ENCODE measurements around the gene TMEM244.

DNA sequence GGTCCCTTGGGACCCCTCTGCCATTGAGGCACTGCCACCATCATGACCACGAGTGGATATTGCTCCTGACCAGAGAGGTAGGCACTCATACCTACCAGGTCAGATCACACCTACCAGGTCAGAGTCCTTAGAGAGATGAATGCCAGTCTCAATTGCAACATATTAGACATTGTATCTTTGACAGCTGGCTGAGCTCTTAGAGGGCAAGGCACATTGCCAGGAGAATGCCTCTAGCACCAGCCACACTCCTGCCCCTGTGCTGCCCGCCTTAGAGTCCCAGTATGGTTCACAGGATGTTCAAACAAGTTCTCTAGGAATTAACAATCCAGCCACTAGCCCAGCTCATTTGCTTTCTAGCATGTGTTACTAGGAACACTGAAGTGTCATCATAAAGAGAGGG lies 65.9 kb downstream of the TMEM244 start:
- TF ChIP-seq, protein P1, sequence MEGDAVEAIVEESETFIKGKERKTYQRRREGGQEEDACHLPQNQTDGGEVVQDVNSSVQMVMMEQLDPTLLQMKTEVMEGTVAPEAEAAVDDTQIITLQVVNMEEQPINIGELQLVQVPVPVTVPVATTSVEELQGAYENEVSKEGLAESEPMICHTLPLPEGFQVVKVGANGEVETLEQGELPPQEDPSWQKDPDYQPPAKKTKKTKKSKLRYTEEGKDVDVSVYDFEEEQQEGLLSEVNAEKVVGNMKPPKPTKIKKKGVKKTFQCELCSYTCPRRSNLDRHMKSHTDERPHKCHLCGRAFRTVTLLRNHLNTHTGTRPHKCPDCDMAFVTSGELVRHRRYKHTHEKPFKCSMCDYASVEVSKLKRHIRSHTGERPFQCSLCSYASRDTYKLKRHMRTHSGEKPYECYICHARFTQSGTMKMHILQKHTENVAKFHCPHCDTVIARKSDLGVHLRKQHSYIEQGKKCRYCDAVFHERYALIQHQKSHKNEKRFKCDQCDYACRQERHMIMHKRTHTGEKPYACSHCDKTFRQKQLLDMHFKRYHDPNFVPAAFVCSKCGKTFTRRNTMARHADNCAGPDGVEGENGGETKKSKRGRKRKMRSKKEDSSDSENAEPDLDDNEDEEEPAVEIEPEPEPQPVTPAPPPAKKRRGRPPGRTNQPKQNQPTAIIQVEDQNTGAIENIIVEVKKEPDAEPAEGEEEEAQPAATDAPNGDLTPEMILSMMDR (IDR thresholded peaks at IDR 0.05), result no peak
- TF ChIP-seq POLR2A (IDR thresholded peaks at IDR 0.05) (no peak), EP300 (IDR thresholded peaks at IDR 0.05) (no peak)
